H9 (cell line): Measurements from ENCODE around the gene CCDC3. TPM values are rescaled to one million over a fixed set of nuclear protein-coding genes. Genes with fewer than 3 reads are reported as not detected.
"Not testable (repeated sequence)": the region's sequence is repeated elsewhere in the genome, so short reads cannot be mapped to it uniquely, and the experiment has no call there.

Experiments used
- DNase-seq: peaks from one replicate; pipeline ENCODE4 v3.0.0-alpha.2; 2017
- H2AFZ ChIP-seq: one replicate; pipeline ENCODE4 v1.6.1; 2013; ENCODE audit warnings: mild to moderate bottlenecking, low read length, control low read depth, moderate library complexity
- H2AK5ac ChIP-seq: 2 replicates; pipeline ENCODE4 v1.6.1; 2013; ENCODE audit warnings: low read length, control low read depth, mixed read lengths; ENCODE audit not compliant: insufficient read length
- H2BK120ac ChIP-seq: one replicate; pipeline ENCODE4 v1.6.1; 2013; ENCODE audit warnings: low read depth, mild to moderate bottlenecking, low read length, control low read depth, inconsistent platforms; ENCODE audit not compliant: poor library complexity, severe bottlenecking
- H2BK12ac ChIP-seq: 2 replicates; pipeline ENCODE4 v1.6.1; 2013; ENCODE audit warnings: low read length, control low read depth, mixed read lengths, low read depth; ENCODE audit not compliant: insufficient read length
- H2BK15ac ChIP-seq: 2 replicates; pipeline ENCODE4 v1.6.1; 2013; ENCODE audit warnings: low read depth, low read length, control low read depth
- H2BK20ac ChIP-seq: one replicate; pipeline ENCODE4 v1.6.1; 2013; ENCODE audit warnings: low read depth, mild to moderate bottlenecking, low read length, control low read depth, inconsistent platforms; ENCODE audit not compliant: poor library complexity, severe bottlenecking
- H2BK5ac ChIP-seq: 2 replicates; pipeline ENCODE4 v1.6.1; 2013; ENCODE audit warnings: low read length, control low read depth, mixed read lengths; ENCODE audit not compliant: insufficient read length
- H3K14ac ChIP-seq: 2 replicates; pipeline ENCODE4 v1.6.1; 2013; ENCODE audit warnings: low read length, control low read depth; ENCODE audit not compliant: insufficient read depth
- H3K18ac ChIP-seq: 2 replicates; pipeline ENCODE4 v1.6.1; 2013; ENCODE audit warnings: low read depth, mild to moderate bottlenecking, mixed read lengths, low read length, control low read depth; ENCODE audit not compliant: insufficient read length
- H3K23ac ChIP-seq: 2 replicates; pipeline ENCODE4 v1.6.1; 2013; ENCODE audit warnings: low read length, control low read depth, mixed read lengths, low read depth; ENCODE audit not compliant: insufficient read length
- H3K23me2 ChIP-seq: 2 replicates; pipeline ENCODE4 v1.6.1; 2013; ENCODE audit warnings: low read depth, mild to moderate bottlenecking, mixed read lengths, low read length, control low read depth; ENCODE audit not compliant: insufficient read length, poor library complexity, severe bottlenecking
- H3K27ac ChIP-seq: 2 replicates; pipeline ENCODE4 v1.5.1; 2013; ENCODE audit warnings: low read length, control low read depth, mixed read lengths, low read depth; ENCODE audit not compliant: insufficient read length
- H3K27me3 ChIP-seq: 2 replicates; pipeline ENCODE4 v1.6.1; 2013; ENCODE audit warnings: low read length, control low read depth, inconsistent platforms; ENCODE audit not compliant: insufficient read depth
- H3K4ac ChIP-seq: 2 replicates; pipeline ENCODE4 v1.6.1; 2013; ENCODE audit warnings: low read depth, mild to moderate bottlenecking, control low read depth, inconsistent platforms, low read length, moderate library complexity
- H3K4me1 ChIP-seq: 2 replicates; pipeline ENCODE4 v1.6.1; 2013; ENCODE audit warnings: low read length, control low read depth, inconsistent platforms; ENCODE audit not compliant: insufficient read depth
- H3K4me2 ChIP-seq: 2 replicates; pipeline ENCODE4 v1.6.1; 2013; ENCODE audit warnings: low read length, control low read depth, mixed read lengths; ENCODE audit not compliant: insufficient read length, insufficient read depth
- H3K56ac ChIP-seq: 2 replicates; pipeline ENCODE4 v1.6.1; 2013; ENCODE audit warnings: low read depth, mild to moderate bottlenecking, mixed read lengths, low read length, control low read depth; ENCODE audit not compliant: insufficient read length
- H3K79me1 ChIP-seq: 2 replicates; pipeline ENCODE4 v1.6.1; 2013; ENCODE audit warnings: low read depth, mild to moderate bottlenecking, moderate library complexity, low read length, control low read depth, inconsistent platforms; ENCODE audit not compliant: insufficient read depth, poor library complexity, severe bottlenecking
- H3K79me2 ChIP-seq: 2 replicates; pipeline ENCODE4 v1.6.1; 2013; ENCODE audit warnings: low read length, control low read depth, inconsistent platforms; ENCODE audit not compliant: insufficient read depth
- H3K9ac ChIP-seq: 2 replicates; pipeline ENCODE4 v1.6.1; 2013; ENCODE audit warnings: low read length, control low read depth, mixed read lengths; ENCODE audit not compliant: insufficient read length; ENCODE audit errors: extremely low read depth
- H3K9me3 ChIP-seq: one replicate; pipeline ENCODE4 v1.6.1; 2013; ENCODE audit warnings: low read depth, low read length, inconsistent platforms; ENCODE audit not compliant: control insufficient read depth
- H3T11ph ChIP-seq: one replicate; pipeline ENCODE4 v1.6.1; 2013; ENCODE audit warnings: mild to moderate bottlenecking, low read length, control low read depth, inconsistent platforms
- H4K20me1 ChIP-seq: one replicate; pipeline ENCODE4 v1.6.1; 2013; ENCODE audit not compliant: control insufficient read depth, insufficient read length, insufficient read depth
- H4K5ac ChIP-seq: 2 replicates; pipeline ENCODE4 v1.6.1; 2013; ENCODE audit warnings: low read depth, mild to moderate bottlenecking, mixed read lengths, low read length, control low read depth; ENCODE audit not compliant: insufficient read length
- H4K8ac ChIP-seq: replicated peaks from 2 replicates; pipeline ENCODE4 v1.6.1; 2013; ENCODE audit warnings: low read length, control low read depth, mixed read lengths, low read depth; ENCODE audit not compliant: insufficient read length
- H4K91ac ChIP-seq: 2 replicates; pipeline ENCODE4 v1.6.1; 2013; ENCODE audit warnings: low read depth, mild to moderate bottlenecking, moderate library complexity, mixed read lengths, low read length, control low read depth; ENCODE audit not compliant: insufficient read length
- H3K27ac Mint-ChIP-seq, 3 experiments: 2 replicates in 2 of 3; 3 replicates in 1 of 3; pipeline ENCODE4 v1.8.0; 2020 to 2021; ENCODE audit warnings: mixed read lengths in 3 of 3, mild to moderate bottlenecking in 1 of 3, moderate library complexity in 1 of 3
- H3K27me3 Mint-ChIP-seq: 2 replicates; pipeline ENCODE4 v1.8.0; 2021; ENCODE audit warnings: low read depth, mild to moderate bottlenecking, moderate library complexity, mixed read lengths
- H3K36me3 Mint-ChIP-seq, 3 experiments: 2 replicates in 2 of 3; 3 replicates in 1 of 3; pipeline ENCODE4 v1.8.0; 2020 to 2021; ENCODE audit warnings: low read depth in 3 of 3, mixed read lengths in 3 of 3; ENCODE audit not compliant: insufficient read depth in 1 of 3
- H3K4me1 Mint-ChIP-seq, 2 experiments: 2 replicates each; pipeline ENCODE4 v1.8.0; 2020; ENCODE audit warnings: mixed read lengths in 2 of 2
- H3K4me3 Mint-ChIP-seq, 2 experiments: 2 replicates in 1 of 2; 3 replicates in 1 of 2; pipeline ENCODE4 v1.8.0; 2020 to 2021; ENCODE audit warnings: mild to moderate bottlenecking in 2 of 2, mixed read lengths in 2 of 2, moderate library complexity in 1 of 2
- H3K9me3 Mint-ChIP-seq, 2 experiments: 2 replicates in 1 of 2; 3 replicates in 1 of 2; pipeline ENCODE4 v1.8.0; 2020; ENCODE audit warnings: mild to moderate bottlenecking in 2 of 2, mixed read lengths in 2 of 2, moderate library complexity in 1 of 2
- WGBS: extraction: QIAGEN DNeasy Blood & Tissue Kit; methylation state at CpG from one replicate; pipeline ENCODE4 v1.1.7; 2013; ENCODE audit warnings: missing lambda C conversion rate, low lambda C conversion rate, mixed read lengths; ENCODE audit not compliant: insufficient read length; ENCODE audit errors: extremely low coverage; 5-methylcytosine and 5-hydroxymethylcytosine counted together
- total RNA-seq: library from RNA; stranded (reverse); gene quantifications from 2 replicates; pipeline ENCODE4 v1.2.1, GENCODE V29; 2021
- TF ChIP-seq, protein P1 (sequence below): fragments of 200-600 bp; sonication (generic); conservative IDR thresholded peaks from 3 replicates; pipeline ENCODE4 v1.8.0; 2021; ENCODE audit warnings: antibody characterized with exemption, mild to moderate bottlenecking

Gene CCDC3
- total RNA-seq, 1 experiment from 2014 or later: 2.3 TPM

DNA sequence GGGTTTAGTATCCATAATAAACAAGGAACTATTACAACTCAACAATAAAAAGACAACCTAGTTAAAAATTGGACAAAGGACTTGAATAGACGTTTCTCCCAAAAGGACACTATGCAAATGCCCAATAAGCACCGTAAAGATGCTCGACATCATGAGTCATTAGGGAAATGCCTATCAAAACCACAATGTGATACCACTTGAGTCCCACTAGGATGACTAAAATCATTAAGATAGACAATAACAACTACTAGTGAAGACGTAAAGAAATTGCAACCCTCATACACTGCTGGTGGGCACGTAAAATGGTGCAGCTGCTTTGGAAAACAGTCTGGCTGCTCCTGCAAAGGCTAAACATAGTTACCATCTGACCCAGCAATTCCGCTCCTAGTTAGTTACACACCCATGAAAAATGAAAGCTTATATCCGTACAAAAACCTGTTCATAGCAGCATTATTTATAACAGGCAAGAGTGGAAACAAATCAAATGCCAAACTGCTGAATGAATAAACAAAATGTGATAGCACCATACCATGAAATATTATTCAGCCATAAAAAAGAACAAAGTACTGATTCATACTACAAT lies 17.3 kb downstream of the CCDC3 start:
- H3K56ac ChIP-seq: no peak overlapping the region
- no peak overlapping the region for H2AFZ ChIP-seq
- no peak for DNase-seq
- no peaks in the 10 kb centered on the region for H3K79me1 ChIP-seq
- no peak overlapping the region for H3K18ac ChIP-seq
- no peaks in the 10 kb centered on the region for H3K4me1 ChIP-seq
- H4K8ac ChIP-seq: no peak overlapping the region
- H2BK120ac ChIP-seq: no peak overlapping the region
- TF ChIP-seq, protein P1, sequence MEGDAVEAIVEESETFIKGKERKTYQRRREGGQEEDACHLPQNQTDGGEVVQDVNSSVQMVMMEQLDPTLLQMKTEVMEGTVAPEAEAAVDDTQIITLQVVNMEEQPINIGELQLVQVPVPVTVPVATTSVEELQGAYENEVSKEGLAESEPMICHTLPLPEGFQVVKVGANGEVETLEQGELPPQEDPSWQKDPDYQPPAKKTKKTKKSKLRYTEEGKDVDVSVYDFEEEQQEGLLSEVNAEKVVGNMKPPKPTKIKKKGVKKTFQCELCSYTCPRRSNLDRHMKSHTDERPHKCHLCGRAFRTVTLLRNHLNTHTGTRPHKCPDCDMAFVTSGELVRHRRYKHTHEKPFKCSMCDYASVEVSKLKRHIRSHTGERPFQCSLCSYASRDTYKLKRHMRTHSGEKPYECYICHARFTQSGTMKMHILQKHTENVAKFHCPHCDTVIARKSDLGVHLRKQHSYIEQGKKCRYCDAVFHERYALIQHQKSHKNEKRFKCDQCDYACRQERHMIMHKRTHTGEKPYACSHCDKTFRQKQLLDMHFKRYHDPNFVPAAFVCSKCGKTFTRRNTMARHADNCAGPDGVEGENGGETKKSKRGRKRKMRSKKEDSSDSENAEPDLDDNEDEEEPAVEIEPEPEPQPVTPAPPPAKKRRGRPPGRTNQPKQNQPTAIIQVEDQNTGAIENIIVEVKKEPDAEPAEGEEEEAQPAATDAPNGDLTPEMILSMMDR: no peak
- H3K14ac ChIP-seq: no peak overlapping the region
- H3K9ac ChIP-seq: no peak overlapping the region
- H3K79me2 ChIP-seq: no peaks in the 10 kb centered on the region
- H3T11ph ChIP-seq: no peak overlapping the region
- H2AK5ac ChIP-seq: no peak overlapping the region
- no peak overlapping the region for H3K27ac ChIP-seq
- H3K4me2 ChIP-seq: no peak overlapping the region
- Mint-ChIP-seq H3K27ac (no peak overlapping the region), H3K27me3 (no peaks in the 10 kb centered on the region; the same call in 1 of the 2 replicates), H3K9me3 (peaks cover 0 to 5% of the 10 kb centered on the region in 2 experiments; a peak in 2 of 5 replicates), H3K36me3 (no peaks in the 10 kb centered on the region), H3K4me1 (peaks cover 0 to 4% of the 10 kb centered on the region in 2 experiments; a peak in 1 of 4 replicates), H3K4me3 (no peak overlapping the region)
- no peaks in the 10 kb centered on the region for H4K20me1 ChIP-seq
- no peak overlapping the region for H3K23ac ChIP-seq
- no peaks in the 10 kb centered on the region for H3K9me3 ChIP-seq
- no peaks in the 10 kb centered on the region for H3K27me3 ChIP-seq
- no CpG with 5 or more reads among the region's 7 CpGs for WGBS
- no peak overlapping the region for H2BK15ac ChIP-seq
- H2BK20ac ChIP-seq: no peak overlapping the region
- no peak overlapping the region for H2BK12ac ChIP-seq
- H4K91ac ChIP-seq: no peak overlapping the region
- H2BK5ac ChIP-seq: no peak overlapping the region
- H4K5ac ChIP-seq: no peak overlapping the region
- no peaks in the 10 kb centered on the region for H3K23me2 ChIP-seq
- H3K4ac ChIP-seq: no peak overlapping the region

GRCh38 chr10:12983568-12983967 lies 17.9 kb downstream of the CCDC3 start:
- DNase-seq, H3K79me2 ChIP-seq, H2BK20ac ChIP-seq, H3K4me1 ChIP-seq, H3K4ac ChIP-seq, H3K27me3 Mint-ChIP-seq, H2BK120ac ChIP-seq, H3K23ac ChIP-seq, H3K56ac ChIP-seq, H3K9me3 ChIP-seq, H2BK15ac ChIP-seq, H3K4me3 Mint-ChIP-seq, H4K5ac ChIP-seq, H2BK5ac ChIP-seq, H3K27me3 ChIP-seq, H3K4me2 ChIP-seq, H3K27ac Mint-ChIP-seq, H3K79me1 ChIP-seq, H3K9me3 Mint-ChIP-seq, H2AFZ ChIP-seq, H4K8ac ChIP-seq, H2AK5ac ChIP-seq, H3K27ac ChIP-seq, H3K4me1 Mint-ChIP-seq, H3K9ac ChIP-seq, H3K14ac ChIP-seq, H2BK12ac ChIP-seq, H4K91ac ChIP-seq, H3T11ph ChIP-seq, H3K36me3 Mint-ChIP-seq, H4K20me1 ChIP-seq, H3K23me2 ChIP-seq, H3K18ac ChIP-seq: not testable (repeated sequence)
- no CpG with 5 or more reads among the region's 3 CpGs for WGBS
